OCI-M2 (cell line): ENCODE measurements around the gene CCDC12.

Experiments
- DNase-seq: peaks from one replicate; lab custom pipeline; 2025; ENCODE audit not compliant: unreplicated experiment; lab: John Stamatoyannopoulos, UW

The CCDC12 gene

GRCh38 chr3:46942076-46942475, 34.5 kb downstream of the CCDC12 start:
- no peak for DNase-seq

GRCh38 chr3:46939578-46940445, 36.7 kb downstream of the CCDC12 start:
- no peak for DNase-seq

GRCh38 chr3:46938118-46938517, 38.4 kb downstream of the CCDC12 start:
- no peak for DNase-seq

GRCh38 chr3:46936733-46937250, 39.8 kb downstream of the CCDC12 start:
- no peak for DNase-seq

- DNase-seq, result no peak
Measured at GRCh38 chr3:46935989-46936558, 40.5 kb downstream of the CCDC12 start.

GRCh38 chr3:46935168-46935858, 41.2 kb downstream of the CCDC12 start:
- peak; percentile 12 for DNase-seq

- DNase-seq, result no peak
Measured at GRCh38 chr3:46934498-46935167, 41.9 kb downstream of the CCDC12 start.

- DNase-seq, result no peak
Measured at GRCh38 chr3:46934072-46934471, 42.5 kb downstream of the CCDC12 start.

- DNase-seq, result no peak
Measured at GRCh38 chr3:46933261-46933660, 43.3 kb downstream of the CCDC12 start.

GRCh38 chr3:46932455-46933225, 43.9 kb downstream of the CCDC12 start:
- no peak for DNase-seq

- DNase-seq, result no peak
Measured at GRCh38 chr3:46931631-46932331, 44.8 kb downstream of the CCDC12 start.

- DNase-seq, result no peak
Measured at GRCh38 chr3:46930945-46931403, 45.6 kb downstream of the CCDC12 start.

- no peak for DNase-seq
Measured at GRCh38 chr3:46930166-46930944, 46.2 kb downstream of the CCDC12 start.

- no peak for DNase-seq
Measured at GRCh38 chr3:46929324-46929723, 47.2 kb downstream of the CCDC12 start.

- no peak for DNase-seq
Measured at GRCh38 chr3:46928282-46928681, 48.3 kb downstream of the CCDC12 start.

GRCh38 chr3:46927718-46928073, 48.8 kb downstream of the CCDC12 start:
- no peak for DNase-seq

GRCh38 chr3:46926871-46927717, 49.5 kb downstream of the CCDC12 start:
- DNase-seq, result no peak

- DNase-seq, result no peak
Measured at GRCh38 chr3:46926447-46926846, 50.1 kb downstream of the CCDC12 start.
